OCI-LY3 (cell line): Measurements from ENCODE around the gene CCDC6.

Experiments
- EZH2phosphoT487 ChIP-seq: fragments of 200-600 bp; shearing (Covaris generic); IDR thresholded peaks from 2 replicates; pipeline ENCODE4 v1.6.1; 2018; ENCODE audit warnings: antibody characterized with exemption, mixed run types, low read depth
- TF ChIP-seq, protein P1 (sequence below): fragments of 200-600, 300-600 bp; sonication (generic); IDR thresholded peaks from 2 replicates; pipeline ENCODE4 v1.5.1; 2014; ENCODE audit warnings: antibody characterized with exemption, low read length, low read depth

DNA sequence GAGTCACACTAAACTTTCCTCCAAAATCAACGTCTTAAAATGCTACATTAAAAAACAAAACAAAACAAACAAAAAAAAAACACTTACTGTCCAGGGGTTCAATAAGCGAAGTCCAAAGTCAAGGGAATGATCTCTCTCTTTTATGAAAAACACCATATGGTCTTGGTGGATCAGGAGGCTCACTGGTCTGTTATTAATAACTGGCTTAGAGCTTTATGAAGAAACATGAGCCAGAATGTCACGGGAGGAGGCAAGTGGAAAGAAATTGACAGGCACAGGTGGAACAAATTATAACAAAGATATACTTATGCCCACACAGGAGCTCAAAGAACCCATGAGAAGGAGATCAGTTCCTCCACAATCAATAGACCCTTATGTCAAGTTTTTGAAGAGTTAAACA, 153.1 kb downstream of the CCDC6 start, which contains the start of gene MRLN:
- TF ChIP-seq, protein P1, sequence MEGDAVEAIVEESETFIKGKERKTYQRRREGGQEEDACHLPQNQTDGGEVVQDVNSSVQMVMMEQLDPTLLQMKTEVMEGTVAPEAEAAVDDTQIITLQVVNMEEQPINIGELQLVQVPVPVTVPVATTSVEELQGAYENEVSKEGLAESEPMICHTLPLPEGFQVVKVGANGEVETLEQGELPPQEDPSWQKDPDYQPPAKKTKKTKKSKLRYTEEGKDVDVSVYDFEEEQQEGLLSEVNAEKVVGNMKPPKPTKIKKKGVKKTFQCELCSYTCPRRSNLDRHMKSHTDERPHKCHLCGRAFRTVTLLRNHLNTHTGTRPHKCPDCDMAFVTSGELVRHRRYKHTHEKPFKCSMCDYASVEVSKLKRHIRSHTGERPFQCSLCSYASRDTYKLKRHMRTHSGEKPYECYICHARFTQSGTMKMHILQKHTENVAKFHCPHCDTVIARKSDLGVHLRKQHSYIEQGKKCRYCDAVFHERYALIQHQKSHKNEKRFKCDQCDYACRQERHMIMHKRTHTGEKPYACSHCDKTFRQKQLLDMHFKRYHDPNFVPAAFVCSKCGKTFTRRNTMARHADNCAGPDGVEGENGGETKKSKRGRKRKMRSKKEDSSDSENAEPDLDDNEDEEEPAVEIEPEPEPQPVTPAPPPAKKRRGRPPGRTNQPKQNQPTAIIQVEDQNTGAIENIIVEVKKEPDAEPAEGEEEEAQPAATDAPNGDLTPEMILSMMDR: no peak
- no peak for TF ChIP-seq EZH2phosphoT487
